GM21737 (cell line): ENCODE results near the gene TBC1D22B.
"Not testable (repeated sequence)": the region's sequence is repeated elsewhere in the genome, so short reads cannot be mapped to it uniquely, and the experiment has no call there.

ENCODE experiments used
- ATAC-seq: cut with Tn5 transposase; IDR thresholded peaks from one replicate; pipeline ENCODE4 v1.9.1; 2021; ENCODE audit warnings: mild to moderate bottlenecking, moderate library complexity; ENCODE audit not compliant: unreplicated experiment

The TBC1D22B gene

DNA sequence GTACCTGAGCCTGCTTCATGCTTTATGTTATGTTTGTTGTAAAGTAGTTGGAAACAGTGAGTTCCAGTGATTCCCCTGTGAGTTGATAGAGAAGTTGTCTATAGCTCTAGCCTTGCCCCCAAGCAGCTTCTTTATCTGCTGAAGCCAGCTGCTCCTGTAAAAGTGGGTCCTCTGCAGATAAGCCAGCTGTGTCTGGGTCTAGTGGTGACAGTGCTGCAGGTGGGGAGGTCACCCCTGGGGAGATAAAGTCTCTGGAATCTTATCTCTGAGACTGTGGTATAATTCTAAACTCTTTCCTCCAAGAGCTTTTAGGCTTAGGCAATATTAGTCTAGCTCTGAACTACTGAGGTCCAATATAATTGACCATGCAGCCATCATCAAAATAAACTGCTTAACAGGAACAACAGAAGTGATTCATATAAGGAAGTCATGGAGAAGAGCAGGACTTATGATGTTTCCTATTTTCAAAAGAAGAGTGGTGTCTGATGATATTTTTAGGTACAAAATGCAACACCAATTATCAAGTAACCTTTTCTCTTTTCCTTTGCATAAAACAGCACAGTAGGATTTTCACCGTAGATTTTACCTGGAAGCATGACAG is 44.6 kb downstream of the TBC1D22B start:
- no peak for ATAC-seq

DNA sequence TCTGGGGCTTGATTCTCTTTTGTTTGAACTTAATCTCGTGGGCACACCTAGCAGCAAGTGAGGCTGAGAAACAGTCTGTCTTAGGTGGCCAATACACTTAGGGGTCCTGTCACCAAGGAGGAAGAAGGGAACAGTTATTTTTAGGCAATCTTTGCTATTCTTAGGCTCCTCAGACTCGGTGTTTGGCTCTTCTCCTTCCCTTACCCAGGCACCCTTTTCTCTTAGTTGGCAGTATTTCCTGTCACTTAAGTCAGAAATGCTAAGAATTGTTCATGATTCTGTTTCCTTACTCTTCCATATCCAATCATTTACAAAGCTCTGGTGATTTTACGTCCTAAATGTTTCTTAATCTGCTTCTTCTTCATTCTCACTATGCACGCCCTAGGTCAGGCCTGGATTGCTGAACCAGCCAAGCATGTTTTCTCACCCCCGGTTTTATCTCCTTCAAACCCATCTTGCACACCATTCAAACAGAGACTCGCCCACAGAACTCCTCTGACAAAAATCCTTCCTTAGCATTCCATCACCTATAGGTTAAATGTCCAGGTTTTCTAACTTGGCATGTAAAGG is 45.6 kb downstream of the TBC1D22B start:
- ATAC-seq, result no peak

DNA sequence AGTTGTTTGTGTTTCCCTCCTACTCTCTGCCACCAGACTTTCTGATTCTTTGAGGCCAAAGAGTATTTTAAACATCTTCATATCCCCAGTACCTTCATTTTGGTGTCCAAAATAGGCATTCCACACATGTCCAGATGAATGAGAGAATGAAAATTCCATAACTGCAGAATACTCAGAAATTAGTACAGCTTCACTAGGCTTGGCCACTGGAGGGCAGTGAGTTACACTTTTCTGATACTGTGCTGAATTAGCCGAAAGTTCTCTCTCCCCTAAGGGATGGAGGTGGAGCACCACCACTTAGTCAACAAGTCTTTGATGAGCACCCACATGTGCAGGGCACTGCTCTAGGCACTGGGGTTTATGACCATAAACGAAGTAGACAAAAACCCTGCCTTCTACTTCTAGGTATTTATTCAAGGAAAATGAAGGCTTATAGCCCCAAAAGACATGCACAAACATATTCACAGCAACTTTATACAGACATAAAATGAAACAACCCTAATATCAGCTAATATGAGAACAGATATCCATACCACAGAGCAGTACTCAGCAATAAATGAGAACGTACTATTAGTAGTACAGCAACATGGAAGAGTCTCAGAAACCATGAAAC is 46.4 kb downstream of the TBC1D22B start:
- no peak for ATAC-seq

DNA sequence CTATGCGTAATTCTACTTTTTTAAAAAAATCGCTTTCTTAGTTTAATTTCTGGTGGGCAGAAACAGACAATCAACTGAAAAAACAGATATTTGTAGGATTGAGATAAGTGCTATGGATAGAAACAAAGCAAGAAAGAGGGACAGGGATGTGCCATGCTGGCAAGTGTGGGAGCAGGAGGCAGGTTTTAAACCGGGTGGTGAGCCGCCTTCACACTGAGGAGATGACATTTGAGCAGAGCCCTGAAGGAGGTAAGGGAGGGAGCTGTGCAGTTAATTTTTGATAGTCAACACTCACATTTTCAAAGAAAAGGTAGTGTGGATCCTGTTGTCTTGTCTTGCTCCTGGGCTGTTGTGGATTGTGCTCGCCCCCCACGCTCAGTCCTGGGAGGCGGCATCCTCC is 47.2 kb downstream of the TBC1D22B start:
- no peak for ATAC-seq

DNA sequence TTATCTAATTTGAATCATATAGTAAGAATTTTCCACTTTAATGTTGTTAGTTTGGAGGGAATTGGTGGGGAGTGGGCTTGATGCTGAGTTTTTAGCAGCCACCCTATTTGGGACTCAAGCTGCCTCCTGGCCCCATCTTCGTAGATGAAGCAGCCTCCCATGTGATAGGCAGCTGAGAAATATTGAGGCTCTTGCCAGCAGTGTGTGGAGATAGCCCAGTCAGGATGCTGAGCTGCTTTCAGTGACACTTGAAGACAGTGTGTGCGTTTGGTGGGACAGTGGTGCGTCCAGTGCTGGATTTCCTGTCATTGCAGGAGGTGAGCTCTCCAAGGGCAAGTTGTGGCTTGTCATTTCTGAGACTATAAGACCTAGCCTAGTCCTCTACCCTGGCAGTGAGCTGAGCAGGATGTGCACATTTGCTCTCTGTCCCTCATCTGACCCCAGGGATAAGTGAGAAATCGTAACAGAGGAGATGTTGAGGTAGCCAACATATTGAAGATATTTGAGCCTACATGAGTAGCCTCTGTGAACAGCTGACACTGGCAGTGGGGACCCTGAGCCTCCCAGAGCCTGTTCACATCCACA is 48.4 kb downstream of the TBC1D22B start:
- ATAC-seq, result no peak

DNA sequence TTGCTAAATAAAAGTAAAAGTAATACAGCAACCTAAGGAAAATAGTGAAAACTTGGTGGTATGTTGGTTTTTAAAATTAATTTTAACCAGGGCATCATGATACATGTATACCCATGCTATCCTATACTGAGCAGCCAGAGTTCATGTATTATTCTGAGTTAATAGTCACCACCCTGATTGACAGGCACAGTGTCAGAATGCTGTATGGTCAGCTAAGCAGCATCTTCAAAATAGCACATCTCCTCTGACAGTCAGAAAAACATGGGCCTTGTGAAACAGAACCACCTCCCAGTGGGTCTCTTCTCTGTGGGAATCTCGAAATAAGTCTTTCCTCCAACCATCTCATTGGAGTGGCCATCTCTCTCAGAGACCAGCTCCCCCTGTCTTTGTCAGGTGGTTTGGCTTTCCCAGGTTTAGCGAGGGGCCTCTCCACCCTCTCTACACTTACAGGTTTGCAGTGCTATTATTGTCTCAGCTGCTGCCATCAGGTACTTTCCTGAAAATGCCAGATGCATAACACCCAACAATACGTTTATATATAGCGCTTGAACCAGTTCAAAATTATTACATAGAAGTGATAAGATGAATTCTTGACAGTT is 49.2 kb downstream of the TBC1D22B start:
- ATAC-seq, result no peak

DNA sequence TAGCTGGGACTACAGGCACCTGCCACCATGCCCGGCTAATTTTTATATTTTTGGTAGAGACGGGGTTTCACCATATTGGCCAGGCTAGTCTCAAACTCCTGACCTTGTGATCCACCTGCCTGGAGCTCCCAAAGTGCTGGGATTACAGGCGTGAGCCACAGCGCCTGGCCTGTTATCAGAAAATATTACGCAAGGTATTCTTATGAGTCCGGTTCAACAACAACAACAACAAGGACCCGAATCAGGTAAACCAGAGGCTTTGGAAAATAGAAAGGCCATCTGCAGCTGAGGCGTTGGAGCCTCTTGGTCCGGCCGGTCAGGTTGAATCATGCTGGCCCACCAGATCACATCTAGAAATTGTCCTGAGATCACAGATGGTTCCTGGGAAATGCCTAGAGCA is 49.9 kb downstream of the TBC1D22B start:
- not testable (repeated sequence) for ATAC-seq

DNA sequence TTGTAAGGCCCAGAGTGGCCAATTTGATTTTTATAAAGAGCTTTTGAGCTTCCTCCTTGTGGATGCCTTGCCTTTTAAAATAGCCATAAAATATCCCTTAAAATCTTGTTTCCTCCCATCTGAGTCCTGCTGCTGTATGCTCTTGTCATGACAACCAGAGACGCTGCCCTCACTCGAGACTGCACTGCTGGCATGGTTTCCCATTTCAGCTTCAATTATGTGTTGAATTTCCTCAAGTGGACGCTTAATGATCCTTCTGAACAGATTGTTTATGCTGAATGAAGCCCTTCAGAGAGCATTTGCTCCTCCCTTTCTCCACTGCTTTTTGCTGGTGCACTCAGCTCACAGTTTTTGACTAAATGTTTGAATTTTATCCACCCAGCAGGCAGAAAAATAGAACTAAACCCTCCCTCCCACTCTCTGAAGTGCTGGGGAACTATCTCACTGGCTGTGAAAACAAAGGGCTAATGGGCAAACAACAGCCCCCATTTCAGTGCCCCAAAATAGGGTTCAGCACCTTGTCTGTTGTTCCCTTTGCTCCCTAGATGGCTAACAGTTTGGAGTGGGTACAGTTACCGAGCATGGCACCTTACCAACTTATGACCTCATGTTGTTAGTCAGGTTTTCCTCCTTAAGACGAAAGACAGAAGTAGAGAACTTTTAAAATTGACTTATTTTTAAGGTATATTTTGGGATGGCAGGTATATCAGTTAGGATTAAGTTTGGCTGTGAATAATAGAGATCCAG is 50.7 kb downstream of the TBC1D22B start:
- no peak for ATAC-seq

DNA sequence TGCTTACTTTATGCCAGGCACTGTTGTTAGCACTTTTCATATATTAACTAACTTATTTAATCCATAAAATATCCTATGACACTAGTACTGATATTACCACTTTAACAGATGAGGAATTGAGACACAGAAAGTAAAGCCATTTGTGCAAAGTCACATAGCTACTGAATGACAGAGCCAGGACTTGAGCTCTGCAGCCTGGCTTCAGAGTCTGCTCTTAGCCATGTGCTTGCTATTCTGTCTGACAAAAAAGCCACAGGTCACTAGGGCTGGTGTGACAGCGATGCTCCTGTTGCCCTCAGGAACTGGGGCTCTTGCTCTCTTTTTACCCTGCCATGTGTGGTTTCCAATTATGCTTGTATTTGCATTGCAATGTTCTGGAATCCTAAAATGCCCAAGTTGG is 51.5 kb downstream of the TBC1D22B start:
- no peak for ATAC-seq

DNA sequence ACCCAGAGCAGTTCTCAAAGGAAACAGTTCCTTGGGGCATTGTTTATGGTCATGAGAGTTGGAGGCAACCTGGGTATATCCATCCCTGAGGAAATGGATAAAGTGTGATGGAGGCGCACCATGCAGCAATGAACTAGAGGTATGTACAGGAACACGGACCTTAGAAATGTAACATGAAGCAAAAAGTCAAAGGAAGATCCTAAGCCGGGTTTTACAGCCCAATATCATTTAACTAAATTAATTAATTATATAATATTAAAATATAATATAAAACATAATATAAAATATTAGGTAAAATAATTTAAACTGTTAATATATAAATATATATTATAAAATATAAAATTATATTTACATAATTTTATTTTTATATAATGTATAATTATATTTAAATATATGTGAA is 52.1 kb downstream of the TBC1D22B start:
- ATAC-seq, result no peak

DNA sequence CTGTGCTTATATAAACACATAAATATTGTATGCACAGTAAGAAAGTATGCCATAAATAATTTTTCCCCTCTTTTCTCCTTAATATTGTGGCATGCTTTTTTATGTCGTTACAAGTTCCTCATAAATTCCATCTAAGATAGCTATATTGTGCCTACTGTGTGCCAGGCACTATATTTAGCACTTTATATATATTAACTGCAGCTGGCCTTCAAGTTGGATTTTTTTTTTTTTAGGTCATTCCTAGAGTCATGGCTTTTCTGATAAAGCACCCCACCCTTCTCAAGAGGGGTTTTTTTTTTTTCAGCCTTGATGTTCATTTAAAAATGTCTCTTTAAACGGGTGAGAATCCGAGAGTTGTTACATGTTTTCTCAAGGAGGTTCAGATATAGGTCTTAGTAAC is 53.4 kb downstream of the TBC1D22B start:
- ATAC-seq, result no peak

DNA sequence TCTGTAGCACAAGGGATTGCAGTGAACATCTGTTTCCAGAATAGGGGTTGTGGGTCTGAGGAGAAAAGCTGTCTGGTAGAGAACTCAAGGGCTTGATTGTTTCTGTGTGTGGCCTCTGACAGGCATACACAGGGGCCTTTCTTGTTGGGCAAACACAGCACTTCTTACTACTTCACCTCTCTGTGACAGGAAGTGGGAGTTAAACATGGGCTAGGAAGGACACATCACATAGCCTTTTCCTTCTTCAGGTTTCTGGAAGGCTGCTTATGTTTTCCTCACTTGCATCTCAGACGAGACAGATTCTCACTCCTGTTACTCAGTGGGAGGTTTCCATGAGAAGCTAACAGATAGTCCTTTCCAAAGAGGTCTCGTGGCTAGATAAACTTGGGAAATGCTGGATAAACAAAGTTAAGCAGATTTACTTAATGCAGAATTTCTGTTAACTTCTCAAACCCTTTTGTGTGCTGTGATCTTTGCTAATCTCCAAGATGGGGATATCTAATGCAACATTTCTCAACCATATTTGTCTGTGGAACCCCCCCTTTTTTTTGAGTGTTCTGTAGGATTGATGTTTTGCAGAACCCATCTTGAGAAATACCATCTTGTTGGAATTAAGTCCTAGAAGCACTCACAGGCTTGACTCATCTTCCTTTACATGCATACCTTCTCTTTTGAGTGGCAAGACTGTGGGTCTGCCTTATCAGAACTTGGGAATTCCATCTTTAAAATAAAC is 54.3 kb downstream of the TBC1D22B start:
- no peak for ATAC-seq

DNA sequence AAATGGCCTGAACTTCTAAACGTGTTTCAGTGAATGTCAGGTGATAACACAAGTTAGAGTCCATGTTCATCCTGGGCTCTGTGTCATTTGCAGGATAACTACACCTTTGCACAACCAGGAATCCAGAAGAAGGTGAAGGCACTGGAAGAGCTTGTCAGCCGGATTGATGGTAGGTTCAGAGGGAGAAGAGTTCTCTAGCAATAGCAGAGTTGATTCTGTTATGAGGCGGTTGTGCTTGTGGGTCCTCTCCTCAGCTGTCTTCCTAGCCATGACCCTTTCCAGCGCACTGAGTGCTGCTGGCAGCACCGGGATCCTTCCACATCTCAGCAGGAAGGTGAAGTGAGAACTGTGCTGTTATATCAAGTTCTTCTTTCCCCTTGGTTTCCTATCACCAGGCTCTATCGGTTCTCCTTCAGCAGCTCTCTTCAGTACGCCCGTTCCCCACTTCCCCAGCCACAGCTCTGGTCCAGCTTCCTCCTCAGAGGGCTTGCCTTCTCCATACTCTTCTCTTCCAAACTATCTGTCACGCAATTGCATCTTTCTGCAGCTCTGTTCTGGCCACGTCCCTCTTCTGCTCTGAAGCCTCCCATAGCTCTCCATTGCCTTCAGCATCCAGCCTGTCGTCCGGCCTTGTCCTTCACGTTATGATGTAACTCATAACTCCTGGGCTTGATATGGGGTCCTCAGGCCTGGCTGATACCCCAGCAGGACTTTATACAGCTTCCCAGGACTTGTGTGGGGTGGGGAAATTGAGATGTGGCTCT is 56.3 kb downstream of the TBC1D22B start:
- no peak for ATAC-seq

DNA sequence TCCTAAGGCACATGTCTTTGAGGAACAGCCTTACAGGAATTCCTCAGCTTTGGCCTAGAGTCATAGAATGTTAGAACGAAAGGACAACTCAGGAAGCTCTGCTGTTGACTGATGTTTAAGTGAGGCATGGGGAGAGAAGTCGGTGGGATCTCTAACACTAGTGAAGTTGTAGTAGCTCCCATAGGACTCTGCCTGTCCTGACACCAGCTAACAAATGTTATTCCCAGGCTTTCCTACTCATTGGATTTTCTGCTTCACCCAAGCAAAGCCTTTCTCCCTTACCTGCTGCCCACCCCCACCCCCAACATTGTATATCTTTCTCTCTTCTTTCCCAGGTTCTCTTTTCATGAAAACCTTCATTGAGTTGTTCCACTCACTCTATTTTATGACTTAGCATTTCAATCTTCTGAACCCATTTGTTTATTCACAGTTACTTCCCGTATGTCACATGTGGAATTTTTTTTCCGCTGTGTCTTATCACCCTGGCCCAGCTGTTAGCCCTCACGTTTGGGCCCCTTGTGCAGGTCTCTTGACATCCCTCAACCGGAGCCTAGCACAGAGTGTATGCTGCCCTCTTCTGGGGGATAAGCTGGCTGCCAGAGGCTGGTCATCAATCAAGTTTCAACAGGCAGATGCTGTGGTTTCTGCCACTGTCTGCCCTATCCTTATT is 57.0 kb downstream of the TBC1D22B start:
- no peak for ATAC-seq

DNA sequence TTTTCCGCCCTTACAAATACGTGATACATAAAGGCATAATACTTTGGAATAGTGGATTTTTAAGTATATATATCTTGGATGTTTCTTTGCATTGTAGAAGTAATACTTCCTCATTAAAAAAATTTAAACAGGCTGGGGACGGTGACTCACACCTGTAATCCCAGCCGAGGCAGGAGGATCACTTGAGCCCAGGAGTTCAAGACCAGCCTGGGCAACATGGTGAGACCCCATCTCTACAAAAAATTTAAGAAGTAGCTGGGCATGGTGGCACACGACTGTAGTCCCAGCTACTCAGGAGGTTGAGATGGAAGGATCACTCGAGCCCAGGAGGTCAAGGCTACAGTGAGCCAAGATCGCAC is 57.6 kb downstream of the TBC1D22B start:
- ATAC-seq, result no peak

DNA sequence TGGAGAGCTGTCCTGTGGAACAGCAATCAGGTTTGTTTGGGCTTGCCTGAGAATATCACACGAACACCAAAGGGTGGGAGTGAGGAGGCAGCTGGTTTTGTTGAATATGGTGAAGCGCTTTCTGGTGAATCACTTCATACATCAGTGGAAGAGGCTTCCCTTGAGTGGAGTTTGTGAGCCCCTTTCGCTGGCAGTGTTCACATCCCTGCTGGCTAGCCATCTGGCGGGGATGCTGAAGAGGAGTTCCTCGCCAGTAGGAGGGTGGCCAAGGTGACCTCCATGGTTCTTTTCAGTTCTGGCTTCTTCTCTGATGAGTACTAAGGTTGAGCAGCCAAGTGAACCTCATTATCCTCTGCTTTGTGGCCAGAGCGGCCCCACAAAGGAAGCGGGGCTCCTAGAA is 58.5 kb downstream of the TBC1D22B start:
- no peak for ATAC-seq

DNA sequence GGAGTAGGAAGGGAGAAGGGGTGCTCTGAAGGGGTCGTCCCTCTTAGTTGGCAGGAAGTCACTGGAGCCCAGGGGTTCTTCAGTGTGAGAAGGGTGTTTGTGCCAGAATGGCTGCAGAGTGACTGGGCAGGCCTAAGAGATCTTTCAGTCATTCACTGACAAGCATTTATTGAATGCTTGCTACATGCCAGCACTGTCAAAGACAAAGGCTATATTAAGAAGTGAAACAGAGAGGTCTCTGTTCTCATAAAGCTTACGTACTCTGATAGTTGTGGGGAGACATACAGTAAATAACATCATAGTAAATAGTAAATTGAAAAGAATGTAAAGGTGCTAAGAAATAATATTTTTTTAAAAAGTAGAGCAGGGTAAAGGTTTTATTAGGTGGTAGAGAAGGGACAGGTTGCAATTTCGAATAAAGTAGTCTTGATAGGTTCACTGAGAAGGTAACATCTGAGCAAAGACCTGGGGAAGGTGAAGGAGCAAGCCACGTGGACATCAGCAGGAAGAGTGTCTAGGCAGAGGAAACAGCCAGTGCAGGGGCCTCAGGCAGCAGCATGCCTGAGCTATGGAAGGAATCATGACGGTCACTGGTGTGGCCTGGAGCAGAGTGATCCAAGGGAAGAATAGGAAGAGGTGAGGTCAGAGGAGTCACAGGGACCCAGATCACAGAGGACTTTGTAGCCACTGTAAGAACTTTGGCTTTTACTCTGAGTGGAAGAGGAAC is 59.9 kb downstream of the TBC1D22B start:
- ATAC-seq, result no peak

DNA sequence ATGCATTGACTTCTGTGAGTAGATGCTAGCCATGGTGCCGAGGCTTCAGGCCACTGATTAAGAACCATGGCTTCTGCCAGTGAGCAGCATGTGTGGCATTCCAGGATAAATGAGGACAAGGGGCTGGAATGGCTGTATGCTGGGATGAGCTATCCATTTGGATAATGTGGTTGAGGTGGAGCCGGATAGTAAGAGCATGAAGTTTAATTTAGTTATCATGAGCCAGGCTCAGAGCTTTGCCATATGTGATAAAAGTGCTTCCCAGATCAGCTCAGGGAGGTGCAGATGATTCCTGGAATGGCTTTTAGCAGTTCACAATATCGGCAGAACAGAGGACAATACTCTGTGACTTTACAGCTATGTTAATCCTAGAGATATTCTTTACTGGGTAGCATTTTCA is 61.6 kb downstream of the TBC1D22B start:
- no peak for ATAC-seq
